ENCODE results near the gene SNAPC2.

DNA sequence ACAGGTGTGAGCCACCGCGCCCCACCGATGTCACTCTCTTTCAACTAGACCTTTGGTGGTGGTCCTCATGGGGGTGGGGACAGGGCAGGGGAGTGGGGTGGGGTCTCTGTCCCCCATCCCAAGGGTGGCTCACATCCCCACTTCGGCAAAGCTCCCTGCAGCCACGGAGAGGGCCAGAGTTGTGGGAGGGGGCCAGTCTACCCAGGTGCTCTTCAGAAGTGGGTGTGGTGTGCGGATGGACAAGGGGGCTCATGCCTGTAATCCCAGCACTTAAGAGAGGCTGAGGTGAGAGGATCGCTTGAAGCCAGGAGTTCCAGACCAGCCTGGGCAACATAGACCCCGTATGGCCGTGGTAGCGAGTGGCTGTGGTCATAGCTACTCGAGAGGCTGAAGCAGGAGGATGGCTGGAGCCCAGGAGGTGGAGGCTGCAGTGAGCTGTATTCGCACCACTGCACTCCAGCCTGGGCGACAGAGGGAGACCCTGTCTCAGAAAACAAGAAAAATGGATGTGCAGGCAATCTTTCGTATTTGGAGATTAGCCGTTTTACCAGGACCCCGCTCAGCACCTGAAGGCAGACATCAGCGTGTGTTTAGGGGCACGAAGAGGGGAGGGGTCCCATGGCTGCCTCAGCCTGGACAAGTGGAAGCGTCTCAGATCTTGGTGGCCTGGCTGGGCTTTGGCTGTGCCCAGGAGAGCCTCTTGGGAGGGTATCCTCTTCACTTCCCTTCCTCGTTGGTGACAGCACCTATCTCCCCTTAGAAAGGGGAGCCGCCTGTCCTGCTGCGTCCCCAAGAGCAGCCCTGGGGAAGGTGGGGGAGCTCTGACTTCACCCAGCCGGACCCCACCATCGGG lies 4.7 kb upstream of the SNAPC2 start:
- TF ChIP-seq, protein P1, sequence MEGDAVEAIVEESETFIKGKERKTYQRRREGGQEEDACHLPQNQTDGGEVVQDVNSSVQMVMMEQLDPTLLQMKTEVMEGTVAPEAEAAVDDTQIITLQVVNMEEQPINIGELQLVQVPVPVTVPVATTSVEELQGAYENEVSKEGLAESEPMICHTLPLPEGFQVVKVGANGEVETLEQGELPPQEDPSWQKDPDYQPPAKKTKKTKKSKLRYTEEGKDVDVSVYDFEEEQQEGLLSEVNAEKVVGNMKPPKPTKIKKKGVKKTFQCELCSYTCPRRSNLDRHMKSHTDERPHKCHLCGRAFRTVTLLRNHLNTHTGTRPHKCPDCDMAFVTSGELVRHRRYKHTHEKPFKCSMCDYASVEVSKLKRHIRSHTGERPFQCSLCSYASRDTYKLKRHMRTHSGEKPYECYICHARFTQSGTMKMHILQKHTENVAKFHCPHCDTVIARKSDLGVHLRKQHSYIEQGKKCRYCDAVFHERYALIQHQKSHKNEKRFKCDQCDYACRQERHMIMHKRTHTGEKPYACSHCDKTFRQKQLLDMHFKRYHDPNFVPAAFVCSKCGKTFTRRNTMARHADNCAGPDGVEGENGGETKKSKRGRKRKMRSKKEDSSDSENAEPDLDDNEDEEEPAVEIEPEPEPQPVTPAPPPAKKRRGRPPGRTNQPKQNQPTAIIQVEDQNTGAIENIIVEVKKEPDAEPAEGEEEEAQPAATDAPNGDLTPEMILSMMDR (IDR thresholded peaks at IDR 0.05), result no peak
- TF ChIP-seq, protein P2, sequence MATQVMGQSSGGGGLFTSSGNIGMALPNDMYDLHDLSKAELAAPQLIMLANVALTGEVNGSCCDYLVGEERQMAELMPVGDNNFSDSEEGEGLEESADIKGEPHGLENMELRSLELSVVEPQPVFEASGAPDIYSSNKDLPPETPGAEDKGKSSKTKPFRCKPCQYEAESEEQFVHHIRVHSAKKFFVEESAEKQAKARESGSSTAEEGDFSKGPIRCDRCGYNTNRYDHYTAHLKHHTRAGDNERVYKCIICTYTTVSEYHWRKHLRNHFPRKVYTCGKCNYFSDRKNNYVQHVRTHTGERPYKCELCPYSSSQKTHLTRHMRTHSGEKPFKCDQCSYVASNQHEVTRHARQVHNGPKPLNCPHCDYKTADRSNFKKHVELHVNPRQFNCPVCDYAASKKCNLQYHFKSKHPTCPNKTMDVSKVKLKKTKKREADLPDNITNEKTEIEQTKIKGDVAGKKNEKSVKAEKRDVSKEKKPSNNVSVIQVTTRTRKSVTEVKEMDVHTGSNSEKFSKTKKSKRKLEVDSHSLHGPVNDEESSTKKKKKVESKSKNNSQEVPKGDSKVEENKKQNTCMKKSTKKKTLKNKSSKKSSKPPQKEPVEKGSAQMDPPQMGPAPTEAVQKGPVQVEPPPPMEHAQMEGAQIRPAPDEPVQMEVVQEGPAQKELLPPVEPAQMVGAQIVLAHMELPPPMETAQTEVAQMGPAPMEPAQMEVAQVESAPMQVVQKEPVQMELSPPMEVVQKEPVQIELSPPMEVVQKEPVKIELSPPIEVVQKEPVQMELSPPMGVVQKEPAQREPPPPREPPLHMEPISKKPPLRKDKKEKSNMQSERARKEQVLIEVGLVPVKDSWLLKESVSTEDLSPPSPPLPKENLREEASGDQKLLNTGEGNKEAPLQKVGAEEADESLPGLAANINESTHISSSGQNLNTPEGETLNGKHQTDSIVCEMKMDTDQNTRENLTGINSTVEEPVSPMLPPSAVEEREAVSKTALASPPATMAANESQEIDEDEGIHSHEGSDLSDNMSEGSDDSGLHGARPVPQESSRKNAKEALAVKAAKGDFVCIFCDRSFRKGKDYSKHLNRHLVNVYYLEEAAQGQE (IDR thresholded peaks at IDR 0.05; ENCODE audit: insufficient read depth in 1 of 2, low read depth in 2 of 2, low read length in 1 of 2), result no peak
- TF ChIP-seq POLR2AphosphoS5 (IDR thresholded peaks at IDR 0.05; ENCODE audit: low read depth, low read length) (no peak), SIN3A (IDR thresholded peaks at IDR 0.05; ENCODE audit: borderline replicate concordance, insufficient read depth, low read depth, low read length) (no peak)

All from Panc1 (cell line).